ENCODE results near the gene CLEC2L.

Gene CLEC2L

DNA sequence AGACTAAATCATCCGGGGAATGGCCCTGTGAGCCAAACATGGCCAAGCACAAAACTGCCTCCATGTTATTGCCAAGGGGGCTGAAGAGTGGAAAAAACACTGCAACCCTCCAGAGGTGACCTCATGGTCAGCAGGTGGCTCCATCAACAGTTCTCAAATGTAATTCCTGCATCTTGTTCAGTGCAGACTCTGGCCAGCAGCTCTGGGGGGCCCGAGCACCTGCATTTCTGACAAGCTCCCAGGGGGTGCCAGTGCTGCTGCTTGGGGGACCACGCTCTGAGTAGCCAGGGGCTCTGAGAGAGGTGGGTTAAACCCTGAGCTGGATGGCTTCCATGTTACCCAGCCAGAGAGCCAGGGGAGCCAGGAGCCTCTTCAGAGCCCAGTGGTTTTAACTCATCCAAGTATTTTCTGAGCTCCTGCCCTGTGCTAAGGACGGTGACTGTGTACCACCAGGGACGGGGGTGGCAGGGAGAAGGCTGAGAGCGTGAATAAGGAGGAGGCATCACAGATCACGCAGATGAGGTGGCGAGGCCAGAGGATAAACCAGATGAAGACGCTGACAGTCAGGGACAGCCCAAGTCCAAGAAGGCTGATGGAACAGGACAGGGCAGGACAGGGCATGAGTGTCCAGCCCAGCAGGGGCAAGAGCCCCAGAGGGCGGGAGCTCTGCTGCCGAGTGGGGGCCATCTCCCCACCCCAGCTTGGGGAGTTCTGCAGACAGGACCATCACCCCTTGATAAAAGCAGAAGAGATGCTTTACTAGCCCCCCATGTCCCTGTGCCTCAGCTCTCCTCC is 52.9 kb downstream of the CLEC2L start:
- no peak for DNase-seq

DNA sequence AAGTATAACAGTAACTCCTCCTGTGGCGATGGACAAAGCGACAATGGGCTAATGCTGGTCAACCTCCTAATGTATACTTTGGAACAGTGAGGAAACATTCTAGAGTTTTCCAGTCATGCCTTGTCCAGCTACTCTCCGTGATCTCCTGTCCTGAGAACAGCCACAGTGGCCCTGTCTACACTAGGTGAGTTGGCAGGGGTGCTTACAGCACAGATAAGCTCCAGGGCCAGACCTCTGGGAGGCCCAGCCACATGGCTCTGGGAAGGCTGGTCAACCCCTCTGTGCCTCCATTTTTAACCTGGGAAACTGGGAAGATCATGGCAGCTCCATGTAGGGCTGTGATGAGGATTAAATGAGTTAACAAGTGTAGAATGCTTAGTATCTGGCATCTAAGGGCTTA is 57.0 kb downstream of the CLEC2L start:
- no peak for DNase-seq

DNA sequence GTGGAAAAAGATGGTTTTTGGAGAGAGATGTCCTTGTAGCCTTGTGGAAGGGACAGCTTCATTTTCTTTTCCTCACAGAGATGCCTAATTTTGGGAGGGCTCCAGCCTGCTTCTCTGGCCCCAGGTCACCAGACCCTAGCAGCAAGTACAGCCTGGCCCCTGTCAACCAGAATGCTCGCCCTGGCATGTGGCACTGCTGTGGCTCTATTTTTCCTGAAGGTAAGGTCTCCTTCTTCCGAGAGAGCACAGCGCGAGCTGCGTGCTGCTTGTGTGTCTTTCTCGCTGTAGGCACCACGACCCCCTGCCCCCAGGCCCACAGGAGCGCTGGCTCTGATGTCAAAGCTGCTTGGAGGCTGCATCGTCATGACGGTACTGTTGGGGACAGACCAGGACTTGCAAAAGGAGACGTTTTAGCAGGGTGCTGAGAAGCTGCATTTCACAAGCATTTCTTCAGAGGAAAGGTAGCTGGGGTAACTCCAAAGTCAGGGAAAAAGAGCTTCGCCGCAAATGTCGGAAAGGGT is 58.7 kb downstream of the CLEC2L start:
- no peak for DNase-seq

DNA sequence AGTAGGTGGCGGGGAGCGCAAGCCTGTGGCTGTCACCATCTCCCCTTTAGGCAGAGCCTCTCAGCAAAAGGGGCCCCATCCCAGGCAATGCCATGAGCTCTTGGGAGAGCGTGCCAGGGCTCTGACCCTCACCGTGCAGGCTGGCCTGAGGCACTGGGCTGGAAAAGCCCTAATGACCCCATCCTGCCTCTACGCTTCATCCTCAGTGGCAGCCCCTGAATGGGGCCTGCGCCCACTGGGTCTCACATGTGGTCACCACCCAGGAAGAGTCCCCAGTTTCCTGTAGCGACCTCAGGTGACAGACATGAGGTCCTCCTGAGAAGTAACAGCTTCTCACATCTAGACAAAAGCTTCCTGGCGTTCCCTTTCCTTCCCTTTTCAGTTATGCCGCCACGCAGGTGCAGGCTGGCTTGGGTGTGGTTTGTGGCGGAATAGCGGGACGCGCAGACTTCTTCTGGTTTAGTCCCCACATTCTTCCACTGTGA is 59.2 kb downstream of the CLEC2L start:
- DNase-seq, result no peak

DNA sequence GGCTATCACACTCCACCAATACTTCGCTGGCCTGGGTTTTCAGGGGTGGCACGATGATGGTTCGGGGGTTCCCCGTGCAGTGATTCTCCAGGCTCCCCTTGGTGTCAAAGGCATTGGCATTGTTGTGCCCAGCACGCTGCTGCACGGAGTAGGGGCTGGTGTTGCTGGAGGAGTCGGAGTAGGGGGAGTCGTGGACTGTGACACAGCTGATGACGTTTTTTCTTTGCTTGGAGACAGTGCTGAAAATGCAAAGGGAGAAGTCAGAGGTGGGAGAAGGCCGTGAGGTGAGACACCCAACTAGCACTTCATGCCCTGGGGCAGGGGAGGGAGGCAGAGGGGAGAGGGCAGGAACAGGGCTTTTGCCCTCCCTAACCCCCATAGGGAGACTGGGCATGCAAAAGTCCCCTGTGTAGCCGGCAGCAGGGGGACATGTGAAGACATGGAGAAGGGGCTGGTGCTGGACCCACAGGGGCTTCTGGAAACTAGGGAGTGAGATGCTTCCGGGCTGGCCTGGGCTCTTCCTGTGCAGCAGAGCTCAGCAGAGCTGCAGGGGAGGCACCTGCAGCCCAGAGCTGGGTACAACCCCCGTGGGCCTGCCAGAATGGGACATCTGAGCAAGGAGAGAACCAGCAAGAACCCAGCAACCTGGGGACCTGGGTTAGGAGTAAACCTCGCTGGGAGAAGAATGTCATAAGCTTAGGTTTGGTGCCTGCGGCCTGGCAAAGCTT is 60.5 kb downstream of the CLEC2L start:
- DNase-seq, result no peak

DNA sequence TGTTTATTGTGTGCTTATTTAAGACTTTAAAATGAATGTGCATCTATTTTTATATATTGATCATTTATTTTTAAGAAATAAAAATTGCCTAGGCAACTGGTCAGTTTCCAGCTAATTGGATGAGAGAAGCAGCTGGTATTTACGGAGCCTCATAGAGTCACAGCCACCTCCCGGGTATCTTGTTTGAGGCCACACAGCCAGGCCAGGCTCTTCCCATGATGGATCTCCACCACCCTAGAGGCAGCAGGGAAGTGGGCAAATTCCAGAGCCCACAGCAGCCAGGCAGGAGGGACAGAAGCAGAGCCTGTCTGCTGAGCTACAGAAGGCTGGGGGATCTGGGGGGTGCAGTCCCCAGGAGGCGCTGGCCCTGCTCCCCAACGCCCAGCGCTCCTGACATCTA is 61.6 kb downstream of the CLEC2L start:
- DNase-seq, result no peak

DNA sequence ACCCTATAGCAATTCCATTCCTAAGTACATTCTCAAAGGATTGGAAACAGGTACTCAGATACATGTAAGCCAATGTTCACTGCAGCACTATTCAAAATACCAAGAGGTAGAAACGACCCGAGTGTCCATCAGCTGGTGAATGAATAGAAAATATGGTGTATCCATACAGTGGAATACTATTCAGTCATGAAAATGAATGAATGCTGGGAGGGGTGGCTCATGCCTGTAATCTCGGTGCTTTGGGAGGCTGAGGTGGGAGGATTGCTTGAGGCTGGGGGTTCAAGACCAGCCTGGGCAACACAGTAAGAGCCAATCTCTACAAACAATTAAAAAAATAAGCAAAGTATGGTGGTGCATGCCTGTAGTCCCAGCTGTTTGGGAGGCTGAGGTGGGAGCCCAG is 62.8 kb downstream of the CLEC2L start:
- DNase-seq, result no peak

DNA sequence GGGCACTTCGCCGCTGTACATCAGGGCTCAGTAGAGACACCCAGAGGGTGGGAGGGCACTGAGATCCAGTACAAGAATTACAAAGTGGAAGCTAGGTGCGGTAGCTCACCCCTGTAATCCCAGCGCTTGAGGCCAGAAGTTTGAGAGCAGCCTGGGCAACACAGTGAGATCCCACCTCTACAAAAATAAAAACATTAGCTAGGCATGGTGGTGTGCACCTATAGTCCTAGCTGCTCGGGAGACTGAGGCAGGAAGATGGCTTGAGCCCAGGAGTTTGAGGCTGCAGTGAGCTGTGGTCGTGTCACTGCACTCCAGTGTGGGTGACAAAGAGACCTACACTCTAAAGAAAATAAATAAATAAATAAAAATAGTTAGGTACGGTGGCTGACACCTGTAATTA is 64.0 kb downstream of the CLEC2L start:
- no peak for DNase-seq

DNA sequence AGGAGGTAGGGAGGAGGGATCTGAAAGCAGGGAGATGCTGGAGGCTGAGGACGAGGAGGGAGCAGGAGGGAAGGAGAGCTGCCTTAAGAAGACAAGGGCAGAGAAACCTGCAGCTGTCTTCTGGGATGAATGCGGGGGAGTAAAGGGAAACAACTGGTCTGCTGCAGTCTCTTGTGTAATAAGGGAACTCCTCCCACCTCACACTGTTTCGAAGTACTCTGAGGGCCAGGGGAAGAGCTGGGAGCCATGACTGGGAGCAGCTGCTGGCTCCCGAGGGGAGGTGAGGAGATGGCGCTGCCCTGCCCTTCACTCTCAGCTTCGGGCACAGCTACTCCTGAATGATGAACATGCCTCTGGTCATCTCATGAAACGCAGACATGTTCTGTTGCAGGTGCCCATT is 65.1 kb downstream of the CLEC2L start:
- DNase-seq, result no peak

DNA sequence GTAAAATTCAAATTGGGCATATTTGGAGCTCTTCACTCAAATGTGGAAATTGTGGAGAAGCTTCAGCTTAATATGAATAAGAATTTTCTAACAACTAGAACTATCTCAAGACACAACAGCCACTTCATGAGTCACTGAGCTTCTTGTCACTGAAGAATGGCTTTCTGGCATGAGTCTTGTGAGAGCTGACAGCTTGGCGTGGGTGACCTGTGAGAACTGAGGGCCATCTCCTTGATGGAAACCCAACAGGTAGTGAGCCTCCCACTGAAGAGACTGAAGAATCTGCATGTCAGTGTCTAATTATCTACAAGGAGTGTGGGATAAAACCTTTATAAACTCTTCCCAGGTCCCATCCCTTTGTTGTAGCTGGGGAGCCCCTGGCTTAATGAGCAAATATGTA is 66.0 kb downstream of the CLEC2L start:
- no peak for DNase-seq

DNA sequence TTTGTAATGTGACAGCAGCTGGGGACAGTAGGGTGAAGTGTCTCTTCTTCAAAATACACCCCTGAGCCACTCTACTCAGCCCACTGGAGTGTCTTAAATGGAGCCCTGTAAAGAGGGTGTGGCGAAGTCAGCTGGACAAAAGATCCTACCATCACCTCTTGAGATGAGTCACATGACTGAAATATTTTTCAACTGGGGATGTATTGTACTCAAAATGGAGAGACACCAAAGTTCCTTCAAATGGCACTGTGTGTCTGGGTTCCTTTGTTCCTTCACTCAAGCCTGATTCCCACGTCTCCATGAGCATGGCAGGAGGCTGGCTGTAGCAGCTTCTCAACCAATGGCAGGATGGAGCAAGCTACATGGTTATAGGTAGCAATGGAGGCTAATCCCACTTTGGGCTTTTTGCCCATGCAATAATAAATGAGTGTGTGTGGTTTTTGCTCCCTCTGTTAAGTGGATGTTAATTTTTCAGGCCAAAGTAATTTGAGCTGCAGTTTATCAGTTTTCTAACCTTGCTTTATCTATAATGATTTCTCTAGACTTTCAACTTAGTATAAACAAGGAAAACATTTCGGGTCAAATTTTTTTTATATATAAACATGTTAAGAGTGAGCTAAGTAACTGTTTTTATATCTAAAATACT is 68.2 kb downstream of the CLEC2L start:
- no peak for DNase-seq

DNA sequence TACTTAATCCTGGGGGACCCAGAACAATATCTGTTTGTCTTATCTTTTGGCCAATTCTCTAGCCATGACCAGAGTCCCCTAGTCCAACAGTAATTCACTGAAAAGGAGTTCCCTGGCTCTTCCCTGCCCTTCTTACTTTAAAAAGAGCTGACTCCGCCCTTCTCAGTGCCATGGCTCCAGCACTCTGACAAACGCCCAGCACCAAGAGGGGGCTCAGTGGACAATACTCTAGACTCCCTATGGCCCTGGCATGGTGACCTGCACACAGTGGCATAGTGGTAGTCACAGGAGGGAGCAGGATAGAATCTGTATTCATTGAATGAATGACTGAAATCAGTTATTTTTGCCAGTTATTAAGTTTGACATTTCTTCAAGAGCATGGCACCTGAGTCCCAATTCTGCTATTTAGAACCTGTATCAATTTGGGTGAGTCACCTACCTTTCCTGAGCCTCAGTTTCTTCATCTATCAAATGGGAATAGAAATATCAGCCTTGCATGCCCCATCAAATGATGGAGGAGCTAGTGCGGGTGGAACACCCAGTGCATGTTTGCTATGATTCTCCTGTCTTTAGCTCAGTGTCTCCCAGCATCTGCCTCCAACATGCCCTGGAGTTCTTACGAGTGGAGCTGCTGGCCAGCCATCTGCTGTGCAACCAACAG is 69.4 kb downstream of the CLEC2L start:
- DNase-seq, result no peak

DNA sequence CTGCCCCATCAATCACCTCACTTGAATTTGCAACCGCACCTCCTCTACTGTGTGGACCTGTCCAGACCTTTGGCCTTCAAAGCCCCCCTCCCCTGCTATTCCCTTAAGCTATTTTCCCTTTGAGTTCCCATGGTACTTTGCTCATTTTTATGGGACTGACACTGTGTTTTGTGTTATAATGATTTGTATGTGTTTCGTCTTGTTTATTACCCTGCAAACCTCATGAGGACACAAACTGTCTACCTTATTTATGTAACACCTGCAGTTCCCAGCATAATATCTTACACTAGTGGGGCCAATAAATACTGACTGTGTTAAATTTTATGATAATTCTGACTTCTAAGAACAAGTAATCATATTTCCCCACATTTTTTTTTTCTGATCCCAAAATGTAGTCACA is 70.6 kb downstream of the CLEC2L start:
- no peak for DNase-seq
